SW 1271 (cell line): ENCODE data around the gene C11orf52.

Experiments used
- DNase-seq, 2 experiments: peaks; one replicate each; lab custom pipeline; 2025; lab: John Stamatoyannopoulos, UW

C11orf52 gene

DNA sequence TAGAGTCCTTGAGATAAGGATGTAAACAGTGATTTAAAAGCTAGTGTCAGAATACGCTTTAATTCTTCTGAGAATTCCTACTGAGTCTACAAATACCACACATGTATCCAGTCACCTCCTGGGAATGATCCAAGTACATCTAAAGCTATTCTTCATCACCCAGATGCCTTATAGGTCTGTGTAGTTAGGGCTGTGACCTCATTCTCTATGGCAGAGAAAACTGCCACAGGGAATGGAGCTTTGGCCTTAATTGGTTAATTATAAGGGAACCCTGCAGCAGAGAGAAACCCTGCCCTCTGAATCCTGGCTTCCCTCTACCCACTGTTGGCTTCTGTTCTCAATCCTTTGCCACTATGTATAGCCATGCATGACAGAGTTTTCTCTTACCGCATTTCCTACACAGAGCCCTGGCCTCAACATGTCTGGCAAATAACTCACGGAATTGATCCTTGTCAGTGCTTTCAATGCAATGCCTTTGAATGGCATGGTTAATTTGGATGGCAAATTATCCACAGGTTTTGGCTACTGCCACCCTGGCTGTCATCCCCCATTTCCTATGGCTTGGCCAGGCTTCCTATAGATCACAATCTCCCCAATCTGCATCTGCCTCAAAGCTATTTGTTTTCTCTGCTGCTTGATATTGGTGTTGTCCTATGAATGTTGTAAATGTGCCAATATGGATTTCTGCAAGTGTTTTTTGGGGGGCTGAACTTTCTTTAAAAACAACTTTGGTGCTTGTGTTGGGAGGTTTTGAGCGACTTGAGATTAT, 21.3 kb downstream of the C11orf52 start:
- no peak for DNase-seq

- no peak for DNase-seq
Measured at GRCh38 chr11:111941963-111942362, 23.2 kb downstream of the C11orf52 start.

DNA sequence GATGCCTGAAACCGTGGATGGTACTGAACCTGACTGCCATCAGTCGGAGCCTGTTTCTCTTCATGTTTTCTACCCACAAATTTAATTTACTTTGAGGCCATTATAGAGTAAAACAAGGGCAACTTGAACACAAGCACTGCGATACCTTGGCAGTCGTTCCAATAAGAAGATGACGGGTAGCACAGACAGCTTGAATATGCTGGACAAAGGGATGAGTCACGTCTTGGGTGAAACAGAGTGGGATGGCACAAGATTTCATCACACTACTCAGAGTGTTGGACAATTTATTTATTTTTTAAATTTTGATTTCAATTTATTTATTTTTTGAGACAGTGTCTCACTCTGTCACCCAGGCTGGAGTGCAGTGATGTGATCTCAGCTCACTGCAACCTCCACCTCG, 24.1 kb downstream of the C11orf52 start:
- no peak for DNase-seq

DNA sequence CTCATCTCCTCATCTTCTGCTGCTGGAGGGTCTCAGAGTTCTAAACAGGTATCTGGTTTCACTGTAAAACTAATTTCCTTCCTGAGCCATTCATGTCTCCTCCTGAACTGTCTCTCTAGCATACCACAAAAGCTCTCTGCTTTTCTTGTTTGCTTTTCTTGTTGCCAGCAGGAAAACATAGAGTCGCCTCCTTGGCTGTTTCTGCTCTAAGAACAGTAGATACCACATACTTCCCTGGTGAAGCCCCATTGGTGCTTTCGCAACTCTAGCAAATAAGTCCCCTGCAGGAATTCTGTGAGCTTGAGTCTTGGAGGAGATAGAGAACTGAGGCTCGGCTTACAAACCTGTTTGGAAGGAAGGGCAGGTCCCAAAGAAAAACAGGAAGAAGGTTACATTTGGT, 25.4 kb downstream of the C11orf52 start:
- no peak for DNase-seq

DNA sequence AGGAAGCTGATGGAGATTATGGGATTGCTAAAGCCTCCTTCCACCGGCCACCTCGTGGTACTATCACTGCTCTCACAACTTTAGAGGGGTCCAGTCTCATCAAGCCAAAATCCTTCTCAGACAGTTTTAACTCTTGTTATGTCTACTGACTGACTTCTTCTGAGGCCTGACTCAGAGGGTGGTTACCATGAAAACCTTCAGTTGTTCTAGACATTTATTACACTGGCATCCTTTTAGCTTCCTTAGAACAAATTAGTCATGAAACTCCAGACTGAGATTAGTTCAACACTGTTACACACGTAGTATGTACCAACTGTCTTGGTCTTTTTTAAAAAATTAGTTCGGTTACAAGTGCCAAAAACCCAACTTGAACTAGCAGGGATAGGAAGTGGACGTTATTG, 25.9 kb downstream of the C11orf52 start:
- DNase-seq: no peak

GRCh38 chr11:111945198-111945597, 26.5 kb downstream of the C11orf52 start:
- no peak for DNase-seq

GRCh38 chr11:111946499-111946898, 27.8 kb downstream of the C11orf52 start:
- no peak for DNase-seq

- DNase-seq: no peak
Measured at GRCh38 chr11:111947143-111947542, 28.4 kb downstream of the C11orf52 start.

- no peak for DNase-seq
Measured at GRCh38 chr11:111949519-111950426, 31.1 kb downstream of the C11orf52 start.

- no peak for DNase-seq
Measured at GRCh38 chr11:111951565-111951964, 32.9 kb downstream of the C11orf52 start.

- no peak for DNase-seq
Measured at GRCh38 chr11:111954154-111954553, 35.4 kb downstream of the C11orf52 start.

DNA sequence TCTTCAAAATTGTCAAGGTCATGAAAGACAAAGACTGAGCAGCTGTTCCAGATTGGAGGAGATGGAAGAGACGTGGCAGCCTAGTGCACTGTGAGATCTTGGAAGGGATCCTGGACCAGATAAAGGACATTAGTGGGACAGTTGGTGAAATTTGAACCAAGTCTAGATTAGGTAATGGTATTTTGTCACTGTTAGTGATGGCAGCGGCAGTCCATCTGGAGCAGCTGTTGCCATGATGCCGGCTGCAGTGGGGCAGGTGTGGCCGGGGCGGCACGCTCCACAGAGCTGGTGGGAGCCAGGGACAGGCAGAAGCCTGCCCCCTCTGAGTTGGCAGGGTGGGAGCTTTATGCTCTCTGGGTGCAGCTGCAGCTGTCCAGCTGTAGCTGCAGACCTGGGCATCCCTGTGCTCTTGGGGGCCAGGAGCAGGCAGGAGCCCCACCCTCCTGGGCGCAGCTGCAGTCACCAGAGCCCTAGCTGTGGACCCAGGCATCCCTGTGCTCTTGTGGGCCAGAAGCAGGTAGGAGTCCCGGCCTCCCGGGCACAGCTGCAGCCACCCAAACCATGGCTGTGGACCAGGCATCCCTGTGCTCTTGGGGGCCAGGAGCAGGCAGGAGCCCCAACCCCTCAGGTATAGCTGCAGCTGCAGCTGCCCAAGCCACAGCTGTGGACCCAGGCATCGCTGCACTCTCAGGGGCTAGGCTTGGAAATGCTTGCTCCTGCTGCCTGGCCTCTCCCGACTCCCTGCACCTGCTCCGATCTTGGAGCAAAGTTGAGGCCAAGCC, 39.1 kb downstream of the C11orf52 start:
- no peak for DNase-seq

GRCh38 chr11:111960916-111961315, 42.2 kb downstream of the C11orf52 start:
- no peak for DNase-seq

DNA sequence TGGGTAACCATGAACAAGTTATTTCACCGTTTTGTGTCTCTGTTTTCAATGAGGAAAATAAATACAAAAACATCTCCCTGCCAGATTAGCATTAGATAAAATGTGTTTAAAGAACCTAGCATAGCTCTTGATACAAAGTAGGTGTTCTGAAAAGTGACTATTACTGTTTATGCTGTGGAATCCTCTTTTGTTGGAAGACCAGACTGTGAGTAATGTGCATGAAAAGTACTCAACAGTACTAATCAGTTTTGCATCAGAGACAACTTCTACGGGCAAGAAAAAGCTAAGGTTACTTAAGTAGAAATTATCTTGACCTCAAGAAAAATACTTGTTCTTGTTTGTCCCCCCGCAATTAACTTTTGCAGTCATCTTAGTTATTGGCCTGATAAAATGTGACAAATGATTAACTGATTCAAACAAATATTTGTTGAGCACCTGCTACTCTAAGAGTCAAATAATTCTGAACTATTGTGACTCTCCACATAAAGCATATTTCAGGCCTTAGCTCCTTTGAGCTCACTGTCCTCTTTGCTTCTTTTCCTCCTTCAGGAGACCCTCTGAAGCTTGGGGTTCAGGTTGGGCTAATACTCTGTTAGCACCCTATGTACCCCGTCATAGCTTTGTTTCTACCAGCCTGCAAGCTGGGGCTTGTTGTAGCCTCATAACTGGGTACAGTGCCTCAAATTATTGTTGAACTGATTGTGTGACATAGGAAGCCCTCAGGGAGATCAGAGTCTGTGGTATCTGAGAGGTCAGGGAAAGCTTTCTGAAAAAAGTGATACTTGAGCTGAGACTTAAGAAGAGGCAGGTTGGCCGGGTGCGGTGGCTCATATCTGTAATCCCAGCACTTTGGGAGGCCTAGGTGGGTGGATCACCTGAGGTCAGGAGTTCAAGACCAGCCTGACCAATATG, 42.9 kb downstream of the C11orf52 start:
- no peak for DNase-seq

DNA sequence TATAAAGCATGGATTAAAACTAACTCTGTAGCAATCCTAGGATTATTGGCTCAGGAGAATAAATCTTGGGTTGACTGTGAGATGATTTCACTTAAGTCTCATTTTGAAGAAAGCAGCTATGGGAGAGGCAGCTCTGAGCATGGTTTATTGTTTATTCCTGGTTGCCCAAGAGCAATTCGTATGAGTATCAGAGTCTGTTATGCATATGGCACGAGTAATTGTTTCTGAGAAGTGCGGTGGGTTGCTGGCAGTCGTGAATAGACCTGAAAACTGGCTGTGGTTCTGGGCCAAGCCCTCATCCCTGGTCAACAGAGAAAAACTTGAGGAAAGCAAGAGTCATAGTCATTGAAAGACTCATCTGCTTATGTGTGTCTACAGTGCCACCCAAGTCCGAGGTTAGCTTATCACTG, 45.2 kb downstream of the C11orf52 start:
- DNase-seq: no peak

DNA sequence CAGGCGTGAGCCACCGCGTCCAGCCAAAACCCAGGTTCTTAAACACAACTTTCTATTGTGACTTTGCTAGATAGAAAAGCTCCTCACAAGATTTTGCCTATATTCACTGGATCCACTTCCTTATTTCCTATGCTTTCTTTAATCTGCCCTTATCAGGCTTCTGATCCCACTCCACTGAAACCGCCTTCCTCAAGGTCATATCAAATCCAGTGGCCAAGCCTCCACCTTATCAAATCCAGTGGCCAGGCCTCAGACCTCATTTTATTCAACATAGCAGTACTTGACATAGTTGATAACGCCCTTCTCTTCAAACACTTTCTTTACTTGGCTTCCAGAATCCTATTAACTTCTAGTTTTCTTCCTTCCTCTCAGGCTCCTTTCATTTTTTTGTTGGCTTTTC, 48.0 kb downstream of the C11orf52 start:
- no peak for DNase-seq

DNA sequence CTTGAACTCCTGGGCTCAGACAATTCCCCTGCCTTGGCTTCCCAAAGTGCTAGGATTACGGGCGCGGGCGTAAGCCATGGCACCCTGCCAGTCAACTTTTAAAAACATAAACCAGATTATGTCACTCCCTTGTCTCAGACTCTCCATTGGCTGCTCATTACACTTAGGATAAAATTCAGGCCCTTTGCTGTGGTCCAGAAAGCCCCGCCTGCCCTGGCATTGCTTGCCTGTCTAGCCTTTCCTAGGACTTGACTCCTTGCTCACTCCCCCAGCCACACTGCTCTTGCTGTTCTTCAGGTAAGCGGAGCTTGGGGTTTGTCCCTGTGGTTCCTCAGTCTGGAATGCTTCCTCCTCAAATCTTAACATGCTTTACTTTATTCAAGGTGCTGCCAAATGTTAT, 48.9 kb downstream of the C11orf52 start:
- DNase-seq: no peak

- DNase-seq: no peak
Measured at GRCh38 chr11:111969344-111969743, 50.6 kb downstream of the C11orf52 start.

DNA sequence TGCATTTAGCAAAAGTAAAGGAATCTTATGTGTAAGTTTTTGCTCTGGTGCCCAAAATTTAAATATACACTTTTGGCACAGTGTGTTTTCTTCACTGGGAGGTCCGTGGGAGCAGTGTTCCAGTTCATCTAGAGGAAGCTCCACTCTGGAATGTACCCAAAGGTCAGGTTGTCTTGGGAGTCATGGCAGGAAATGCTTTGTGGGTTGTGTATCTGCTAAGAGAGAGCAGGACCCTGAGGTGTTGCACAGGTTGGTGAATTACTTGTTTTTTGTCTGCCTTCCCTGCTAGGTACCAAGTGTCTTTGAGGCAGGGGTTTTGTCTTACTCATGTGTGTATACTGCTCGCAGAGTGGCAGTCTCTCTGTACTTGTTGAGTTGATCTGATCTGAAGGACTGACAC, 55.7 kb downstream of the C11orf52 start:
- no peak for DNase-seq

DNA sequence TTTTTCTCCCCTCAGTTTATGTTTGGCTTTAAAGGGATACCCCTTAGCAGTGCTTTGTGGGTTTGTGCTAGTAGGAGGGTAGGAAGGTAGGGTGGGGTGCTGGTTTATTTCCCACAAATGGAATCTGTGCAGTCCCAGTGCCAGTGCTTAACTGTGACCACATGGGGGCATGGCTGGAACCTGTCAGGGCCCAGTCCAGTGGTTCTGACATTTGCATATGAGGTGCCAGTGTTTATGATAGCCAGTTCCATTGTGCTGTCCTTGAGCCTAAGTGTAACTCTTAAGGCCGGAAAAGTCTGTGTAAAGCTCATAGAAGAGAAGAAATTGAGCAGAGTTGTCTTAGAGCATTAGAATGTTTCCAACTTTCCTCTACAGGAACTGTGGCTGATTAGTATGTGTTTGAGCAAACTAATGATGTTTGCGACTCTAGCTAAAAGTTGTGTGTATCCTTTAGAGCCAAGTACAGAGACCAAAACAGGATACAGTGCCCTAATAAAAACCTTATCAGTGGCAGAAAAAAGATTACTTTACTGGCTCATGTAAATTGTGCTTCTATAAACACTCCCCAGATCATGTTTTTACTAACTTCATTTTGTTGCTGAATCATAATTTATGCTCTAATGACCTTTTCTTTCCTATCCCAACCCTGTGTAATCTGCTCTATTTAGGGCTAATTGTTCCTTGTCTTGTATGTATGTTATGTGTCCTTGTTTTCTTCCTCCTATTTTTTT, 56.5 kb downstream of the C11orf52 start:
- peak in 1 of 2 experiments; percentile 26 for DNase-seq
